ENCODE measurements around the gene DCDC1. TPM values are rescaled to one million over a fixed set of nuclear protein-coding genes. Genes with fewer than 3 reads are reported as not detected.
A peak's percentile ranks its signal among the peaks of the same experiment; 100 is the strongest.
"Not testable (repeated sequence)": the region's sequence is repeated elsewhere in the genome, so short reads cannot be mapped to it uniquely, and the experiment has no call there.

DCDC1 gene
- total RNA-seq, 1 donor, result 0.18 TPM

DNA sequence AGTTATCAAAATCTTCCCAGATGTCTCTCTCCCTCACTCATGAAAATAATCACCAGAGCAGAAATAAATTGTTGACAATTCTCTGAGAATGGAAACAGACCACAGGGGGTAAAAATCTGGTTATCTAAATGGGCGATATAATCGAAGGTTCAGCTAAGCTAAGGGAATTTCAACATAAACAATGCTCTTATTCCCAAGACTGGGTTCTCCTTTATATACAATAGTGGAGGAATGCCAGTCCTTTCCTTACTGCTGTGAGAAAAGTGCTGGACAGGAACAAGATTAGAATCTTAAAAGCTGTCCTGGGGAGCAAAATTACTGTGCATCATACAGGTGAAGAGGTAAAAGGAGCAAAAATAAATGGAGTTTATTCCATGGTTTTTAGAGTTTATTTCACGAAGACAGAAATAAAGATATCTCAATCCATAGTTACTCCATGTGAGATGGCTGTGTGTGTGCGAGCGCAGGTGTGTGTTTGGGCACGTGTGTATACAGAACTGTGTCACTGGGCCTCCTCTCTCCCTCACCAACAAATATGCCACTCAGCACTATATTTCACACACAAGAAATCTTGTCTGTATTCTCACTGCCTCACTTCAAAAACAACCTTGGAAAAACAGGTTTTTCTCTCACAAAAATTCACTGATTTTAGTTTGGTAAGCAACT is 385.6 kb downstream of the DCDC1 start:
- TF ChIP-seq, protein P1, sequence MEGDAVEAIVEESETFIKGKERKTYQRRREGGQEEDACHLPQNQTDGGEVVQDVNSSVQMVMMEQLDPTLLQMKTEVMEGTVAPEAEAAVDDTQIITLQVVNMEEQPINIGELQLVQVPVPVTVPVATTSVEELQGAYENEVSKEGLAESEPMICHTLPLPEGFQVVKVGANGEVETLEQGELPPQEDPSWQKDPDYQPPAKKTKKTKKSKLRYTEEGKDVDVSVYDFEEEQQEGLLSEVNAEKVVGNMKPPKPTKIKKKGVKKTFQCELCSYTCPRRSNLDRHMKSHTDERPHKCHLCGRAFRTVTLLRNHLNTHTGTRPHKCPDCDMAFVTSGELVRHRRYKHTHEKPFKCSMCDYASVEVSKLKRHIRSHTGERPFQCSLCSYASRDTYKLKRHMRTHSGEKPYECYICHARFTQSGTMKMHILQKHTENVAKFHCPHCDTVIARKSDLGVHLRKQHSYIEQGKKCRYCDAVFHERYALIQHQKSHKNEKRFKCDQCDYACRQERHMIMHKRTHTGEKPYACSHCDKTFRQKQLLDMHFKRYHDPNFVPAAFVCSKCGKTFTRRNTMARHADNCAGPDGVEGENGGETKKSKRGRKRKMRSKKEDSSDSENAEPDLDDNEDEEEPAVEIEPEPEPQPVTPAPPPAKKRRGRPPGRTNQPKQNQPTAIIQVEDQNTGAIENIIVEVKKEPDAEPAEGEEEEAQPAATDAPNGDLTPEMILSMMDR (IDR thresholded peaks at IDR 0.05; ENCODE audit: insufficient read depth, low read length), result no peak
- DNase-seq (ENCODE audit: low read depth), result no peak
- H3K4me3 ChIP-seq (ENCODE audit: low read depth, low read length), result no peak overlapping the region

DNA sequence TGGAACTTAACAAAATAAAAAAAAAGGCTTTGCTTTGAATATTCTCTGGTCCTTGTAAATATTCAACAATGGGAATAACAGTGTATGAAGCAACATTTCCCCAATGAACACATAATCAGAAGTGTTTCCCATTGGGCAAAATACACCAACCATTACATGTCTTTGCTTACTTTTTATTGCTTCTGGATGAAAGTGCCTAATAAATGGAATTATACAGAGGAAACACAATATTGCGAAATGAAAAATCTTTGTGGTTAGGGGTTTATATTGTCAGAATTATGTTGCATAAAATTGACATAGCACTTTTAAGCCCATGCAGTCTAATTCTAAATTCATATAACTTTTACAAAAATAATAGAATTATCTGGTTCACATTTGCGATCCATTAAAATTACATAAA is 386.4 kb downstream of the DCDC1 start:
- DNase-seq (ENCODE audit: low read depth), result no peak
- TF ChIP-seq, protein P1 (IDR thresholded peaks at IDR 0.05; ENCODE audit: insufficient read depth, low read length), result no peak

DNA sequence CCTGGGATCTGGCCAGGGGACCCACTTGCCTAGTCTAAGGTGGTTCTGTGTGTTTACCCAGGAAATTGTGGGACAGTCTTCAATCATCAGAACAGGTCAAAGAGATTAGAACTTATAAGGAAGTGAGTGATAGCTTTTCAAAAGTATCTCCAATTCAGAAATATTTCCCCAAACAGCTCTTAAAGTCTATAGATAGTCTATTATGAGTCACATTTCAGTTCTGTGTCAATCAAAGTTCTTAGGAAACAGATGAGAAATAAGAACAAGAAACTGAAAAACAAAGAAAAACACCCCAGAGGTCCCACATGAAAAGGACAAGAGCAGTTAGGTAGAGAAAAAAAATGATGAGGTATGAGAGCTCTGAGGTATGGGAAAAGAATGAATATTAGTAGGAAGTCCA is 402.0 kb downstream of the DCDC1 start:
- TF ChIP-seq, protein P1 (IDR thresholded peaks at IDR 0.05; ENCODE audit: insufficient read depth, low read length), result no peak
- no peak for DNase-seq (ENCODE audit: low read depth)
- no peak overlapping the region for H3K4me3 ChIP-seq (ENCODE audit: low read depth, low read length)

More for the DNA sequence above, 386.4 kb downstream of the DCDC1 start:
- no peak overlapping the region for H3K4me3 ChIP-seq (ENCODE audit: low read depth, low read length)

DNA sequence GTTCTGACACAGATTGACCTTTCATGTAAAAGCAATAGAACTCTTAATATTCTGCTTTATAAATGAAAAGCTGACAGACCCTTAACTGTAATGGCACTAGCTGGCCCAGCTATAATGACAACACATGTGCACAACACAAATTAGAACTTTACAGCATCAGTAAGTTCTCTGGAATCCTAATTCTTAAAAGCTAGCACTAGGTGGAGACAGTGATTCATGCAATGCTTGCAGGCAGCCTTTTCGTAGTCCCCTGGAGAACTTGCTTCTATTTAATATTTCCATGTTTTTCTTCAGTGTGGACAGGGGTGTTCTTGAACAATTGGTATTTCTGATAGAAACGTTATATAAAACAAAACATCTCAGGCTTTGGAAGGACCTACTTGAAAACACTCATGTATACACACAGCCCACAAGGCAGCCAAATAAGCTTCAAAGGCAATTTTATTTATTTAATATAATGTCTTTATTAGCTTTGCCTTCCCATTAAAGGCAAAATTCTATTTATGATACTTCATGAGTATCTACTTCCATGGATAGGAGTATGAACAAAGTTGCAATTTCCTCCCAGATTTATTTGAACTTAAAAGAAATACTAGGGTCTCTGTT is 409.0 kb downstream of the DCDC1 start:
- TF ChIP-seq, protein P1 (IDR thresholded peaks at IDR 0.05; ENCODE audit: insufficient read depth, low read length), result peak; percentile 60
- no peak overlapping the region for H3K4me3 ChIP-seq (ENCODE audit: low read depth, low read length)
- DNase-seq (ENCODE audit: low read depth), result peak; percentile 71

DNA sequence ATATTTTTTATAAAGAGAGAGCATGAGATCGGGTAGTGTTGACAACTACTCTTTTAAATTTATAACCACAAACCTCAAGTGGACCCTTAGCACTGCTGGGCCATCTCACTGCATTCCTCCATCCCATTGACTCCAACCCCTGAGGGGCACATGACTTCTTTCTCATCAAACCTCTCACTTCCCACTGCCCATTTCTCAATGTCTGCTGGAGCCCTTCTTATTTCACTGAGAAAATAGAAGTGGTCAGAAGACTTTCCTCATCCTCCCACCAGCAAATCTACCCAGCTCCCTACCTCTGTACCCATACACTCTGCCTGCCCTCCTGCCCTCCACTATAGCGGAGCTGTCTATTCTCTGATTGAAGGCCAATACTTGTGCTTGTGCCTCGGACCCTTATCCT is 412.8 kb downstream of the DCDC1 start:
- no peak overlapping the region for H3K4me3 ChIP-seq (ENCODE audit: low read depth, low read length)
- DNase-seq (ENCODE audit: low read depth), result no peak
- TF ChIP-seq, protein P1 (IDR thresholded peaks at IDR 0.05; ENCODE audit: insufficient read depth, low read length), result no peak

DNA sequence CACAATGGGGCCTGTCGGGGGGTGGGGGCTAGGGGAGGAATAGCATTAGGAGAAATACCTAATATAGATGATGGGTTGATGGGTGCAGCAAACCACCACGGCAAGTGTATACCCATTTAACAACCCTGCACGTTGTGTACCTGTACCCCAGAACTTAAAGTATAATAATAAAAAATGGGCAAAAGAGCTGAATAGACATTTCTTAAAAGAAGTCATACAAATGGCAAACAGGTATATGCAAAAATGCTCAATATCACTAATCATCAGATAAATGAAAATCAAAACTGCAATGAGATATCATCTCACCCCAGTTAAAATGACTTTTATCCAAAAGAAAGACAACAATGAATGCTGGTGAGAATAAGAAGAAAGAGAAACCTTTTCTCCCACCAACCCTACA is 419.7 kb downstream of the DCDC1 start:
- TF ChIP-seq, protein P1 (IDR thresholded peaks at IDR 0.05; ENCODE audit: insufficient read depth, low read length), result no peak
- no peak for DNase-seq (ENCODE audit: low read depth)
- H3K4me3 ChIP-seq (ENCODE audit: low read depth, low read length), result no peak overlapping the region

DNA sequence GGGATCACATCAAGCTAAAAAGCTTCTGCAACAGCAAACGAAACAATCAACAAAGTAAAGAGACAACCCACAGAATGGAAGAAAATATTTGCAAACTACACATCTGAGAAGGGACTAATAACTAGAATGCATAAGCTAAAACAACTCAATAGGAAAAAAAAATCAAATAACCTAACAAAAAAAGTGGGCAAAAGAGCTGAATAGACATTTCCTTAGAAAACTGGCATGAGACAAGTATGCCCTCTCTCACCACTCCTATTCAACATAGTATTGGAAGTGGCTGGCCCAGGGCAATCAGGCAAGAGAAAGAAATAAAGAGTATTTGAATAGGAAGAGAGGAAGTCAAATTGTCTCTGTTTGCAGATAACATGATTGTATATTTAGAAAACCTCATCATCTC is 421.8 kb downstream of the DCDC1 start:
- DNase-seq (ENCODE audit: low read depth); H3K4me3 ChIP-seq (ENCODE audit: low read depth, low read length): not testable (repeated sequence)
